GM12875 (cell line): ENCODE results near the gene TALDO1.

Experiments used
- H3K4me3 ChIP-seq: one replicate; pipeline ENCODE4 v1.5.1; 2011; ENCODE audit warnings: low read depth, low read length, control low read depth
- CTCF ChIP-seq: IDR thresholded peaks from 2 replicates; pipeline ENCODE4 v1.5.1; 2011; ENCODE audit warnings: low read depth, mild to moderate bottlenecking, control low read depth, inconsistent platforms, low read length, moderate library complexity, borderline replicate concordance; ENCODE audit not compliant: insufficient read depth

The TALDO1 gene

GRCh38 chr11:790721-791564 lies 43.7 kb downstream of the TALDO1 start:
- no peak overlapping the region for H3K4me3 ChIP-seq
- no peak for TF ChIP-seq CTCF

- TF ChIP-seq CTCF: no peak
Measured at GRCh38 chr11:791658-792534, 44.6 kb downstream of the TALDO1 start.

GRCh38 chr11:792535-792821 lies 45.2 kb downstream of the TALDO1 start:
- no peak overlapping the region for H3K4me3 ChIP-seq
- no peak for TF ChIP-seq CTCF

More at GRCh38 chr11:791658-792534, 44.6 kb downstream of the TALDO1 start:
- no peak overlapping the region for H3K4me3 ChIP-seq

GRCh38 chr11:792873-793272 lies 45.6 kb downstream of the TALDO1 start:
- no peak for TF ChIP-seq CTCF
- H3K4me3 ChIP-seq: no peak overlapping the region

- TF ChIP-seq CTCF: no peak
- no peak overlapping the region for H3K4me3 ChIP-seq
Measured at GRCh38 chr11:793556-793955, 46.3 kb downstream of the TALDO1 start.

GRCh38 chr11:794013-794765 lies 46.9 kb downstream of the TALDO1 start:
- H3K4me3 ChIP-seq: no peak overlapping the region
- no peak for TF ChIP-seq CTCF
